ENCODE results near the gene CADPS. TPM values are rescaled to one million over a fixed set of nuclear protein-coding genes. Genes with fewer than 3 reads are reported as not detected.

Gene CADPS
- total RNA-seq, 1 experiment from 2014 or later, result 7.0 TPM

GRCh38 chr3:62805106-62805505 is 70.1 kb downstream of the CADPS start:
- H3K27ac Mint-ChIP-seq, result no peak overlapping the region
- H3K4me1 Mint-ChIP-seq, result peaks cover 8% of the 10 kb centered on the region
- ChIA-PET POLR2A (no interaction called here), CTCF (interaction anchor here (4.1 kb wide), 1 partner anchor 137 kb away, joined by 22 read pairs; no protein-coding TSS in a partner anchor)
- H3K36me3 Mint-ChIP-seq, result no peaks in the 10 kb centered on the region
- ATAC-seq (no peak), DNase-seq (ENCODE audit: low spot score) (no peak)
- TF ChIP-seq ETV6 (CRISPR knock-in tag; IDR thresholded peaks at IDR 0.05) (no peak), TP53 (CRISPR knock-in tag; IDR thresholded peaks at IDR 0.05) (no peak), AR (CRISPR knock-in tag; IDR thresholded peaks at IDR 0.05) (no peak), ZMAT4 (CRISPR knock-in tag; IDR thresholded peaks at IDR 0.05) (no peak), RORB (CRISPR knock-in tag; IDR thresholded peaks at IDR 0.05) (no peak)
- TF ChIP-seq, protein P1, sequence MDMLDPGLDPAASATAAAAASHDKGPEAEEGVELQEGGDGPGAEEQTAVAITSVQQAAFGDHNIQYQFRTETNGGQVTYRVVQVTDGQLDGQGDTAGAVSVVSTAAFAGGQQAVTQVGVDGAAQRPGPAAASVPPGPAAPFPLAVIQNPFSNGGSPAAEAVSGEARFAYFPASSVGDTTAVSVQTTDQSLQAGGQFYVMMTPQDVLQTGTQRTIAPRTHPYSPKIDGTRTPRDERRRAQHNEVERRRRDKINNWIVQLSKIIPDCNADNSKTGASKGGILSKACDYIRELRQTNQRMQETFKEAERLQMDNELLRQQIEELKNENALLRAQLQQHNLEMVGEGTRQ (CRISPR knock-in tag; IDR thresholded peaks at IDR 0.05), result no peak
- TF ChIP-seq, protein P2, sequence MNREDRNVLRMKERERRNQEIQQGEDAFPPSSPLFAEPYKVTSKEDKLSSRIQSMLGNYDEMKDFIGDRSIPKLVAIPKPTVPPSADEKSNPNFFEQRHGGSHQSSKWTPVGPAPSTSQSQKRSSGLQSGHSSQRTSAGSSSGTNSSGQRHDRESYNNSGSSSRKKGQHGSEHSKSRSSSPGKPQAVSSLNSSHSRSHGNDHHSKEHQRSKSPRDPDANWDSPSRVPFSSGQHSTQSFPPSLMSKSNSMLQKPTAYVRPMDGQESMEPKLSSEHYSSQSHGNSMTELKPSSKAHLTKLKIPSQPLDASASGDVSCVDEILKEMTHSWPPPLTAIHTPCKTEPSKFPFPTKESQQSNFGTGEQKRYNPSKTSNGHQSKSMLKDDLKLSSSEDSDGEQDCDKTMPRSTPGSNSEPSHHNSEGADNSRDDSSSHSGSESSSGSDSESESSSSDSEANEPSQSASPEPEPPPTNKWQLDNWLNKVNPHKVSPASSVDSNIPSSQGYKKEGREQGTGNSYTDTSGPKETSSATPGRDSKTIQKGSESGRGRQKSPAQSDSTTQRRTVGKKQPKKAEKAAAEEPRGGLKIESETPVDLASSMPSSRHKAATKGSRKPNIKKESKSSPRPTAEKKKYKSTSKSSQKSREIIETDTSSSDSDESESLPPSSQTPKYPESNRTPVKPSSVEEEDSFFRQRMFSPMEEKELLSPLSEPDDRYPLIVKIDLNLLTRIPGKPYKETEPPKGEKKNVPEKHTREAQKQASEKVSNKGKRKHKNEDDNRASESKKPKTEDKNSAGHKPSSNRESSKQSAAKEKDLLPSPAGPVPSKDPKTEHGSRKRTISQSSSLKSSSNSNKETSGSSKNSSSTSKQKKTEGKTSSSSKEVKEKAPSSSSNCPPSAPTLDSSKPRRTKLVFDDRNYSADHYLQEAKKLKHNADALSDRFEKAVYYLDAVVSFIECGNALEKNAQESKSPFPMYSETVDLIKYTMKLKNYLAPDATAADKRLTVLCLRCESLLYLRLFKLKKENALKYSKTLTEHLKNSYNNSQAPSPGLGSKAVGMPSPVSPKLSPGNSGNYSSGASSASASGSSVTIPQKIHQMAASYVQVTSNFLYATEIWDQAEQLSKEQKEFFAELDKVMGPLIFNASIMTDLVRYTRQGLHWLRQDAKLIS (CRISPR knock-in tag; IDR thresholded peaks at IDR 0.05; ENCODE audit: borderline replicate concordance), result no peak
- no peak overlapping the region for H3K4me3 Mint-ChIP-seq
- no peaks in the 10 kb centered on the region for H3K27me3 Mint-ChIP-seq (ENCODE audit: low read depth)
- H3K9me3 Mint-ChIP-seq, result no peaks in the 10 kb centered on the region

DNA sequence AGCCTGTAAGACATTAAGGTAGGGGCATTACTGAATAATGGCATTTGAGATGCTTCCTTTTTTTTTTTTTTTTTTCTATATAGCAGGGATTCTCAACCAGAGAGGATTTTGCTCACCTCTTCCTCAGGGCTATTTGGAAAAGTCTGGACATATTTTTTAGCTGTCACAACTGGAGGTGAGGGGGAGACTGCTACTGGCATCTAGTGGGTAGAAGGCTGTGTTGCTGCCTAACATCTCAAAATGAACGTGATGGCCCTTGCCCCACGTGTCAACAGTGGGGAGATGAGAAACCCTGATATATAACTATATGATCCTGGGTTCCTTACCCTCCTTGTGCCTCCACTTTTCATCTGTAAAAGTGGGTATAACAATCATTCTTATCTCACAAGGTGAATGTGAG is 71.9 kb downstream of the CADPS start:
- H3K27ac Mint-ChIP-seq, result no peak overlapping the region
- H3K4me3 Mint-ChIP-seq, result no peak overlapping the region
- no peak; the same call in 1 of the 2 replicates for ATAC-seq
- H3K4me1 Mint-ChIP-seq, result peaks cover 16% of the 10 kb centered on the region
- DNase-seq (ENCODE audit: low spot score), result no peak
- H3K27me3 Mint-ChIP-seq (ENCODE audit: low read depth), result no peaks in the 10 kb centered on the region
- TF ChIP-seq GTF2I (CRISPR knock-in tag; conservative IDR thresholded peaks at IDR 0.05) (no peak), E2F4 (CRISPR knock-in tag; IDR thresholded peaks at IDR 0.05; ENCODE audit: borderline replicate concordance, low read depth) (no peak), ZNF263 (CRISPR knock-in tag; IDR thresholded peaks at IDR 0.05; ENCODE audit: low read depth) (no peak), TP53 (CRISPR knock-in tag; IDR thresholded peaks at IDR 0.05) (no peak)
- H3K9me3 Mint-ChIP-seq, result no peaks in the 10 kb centered on the region
- POLR2A ChIA-PET, result interaction anchor here (1.1 kb wide), 1 partner anchor 17 kb away, joined by 4 read pairs; no protein-coding TSS in a partner anchor
- CTCF ChIA-PET, result interaction anchor here (0.7 to 4.1 kb wide), 5 partner anchors 8 to 137 kb away, joined by 3 to 22 read pairs (median 3); no protein-coding TSS in a partner anchor
- H3K36me3 Mint-ChIP-seq, result no peaks in the 10 kb centered on the region

- ATAC-seq (no peak), DNase-seq (ENCODE audit: low spot score) (no peak)
- H3K4me1 Mint-ChIP-seq, result peaks cover 28% of the 10 kb centered on the region
- H3K36me3 Mint-ChIP-seq, result no peaks in the 10 kb centered on the region
- ChIA-PET CTCF (interaction anchor here (1.6 kb wide), 1 partner anchor 130 kb away, joined by 4 read pairs; no protein-coding TSS in a partner anchor), POLR2A (no interaction called here)
- H3K4me3 Mint-ChIP-seq, result no peak overlapping the region
- H3K27ac Mint-ChIP-seq, result no peak overlapping the region
- no peaks in the 10 kb centered on the region for H3K9me3 Mint-ChIP-seq
- H3K27me3 Mint-ChIP-seq (ENCODE audit: low read depth), result no peaks in the 10 kb centered on the region
- TF ChIP-seq ZNF532 (CRISPR knock-in tag; IDR thresholded peaks at IDR 0.05; ENCODE audit: borderline replicate concordance), result no peak
- no peak for TF ChIP-seq ZNF423 (CRISPR knock-in tag; IDR thresholded peaks at IDR 0.05)
- TF ChIP-seq CBFB (CRISPR knock-in tag; IDR thresholded peaks at IDR 0.05; ENCODE audit: low read depth), result no peak
- TF ChIP-seq E2F4 (CRISPR knock-in tag; IDR thresholded peaks at IDR 0.05; ENCODE audit: borderline replicate concordance, low read depth), result no peak
Measured at GRCh38 chr3:62798000-62798399, 77.2 kb downstream of the CADPS start.
